H9 (cell line): ENCODE results near the gene RBFOX2. TPM values are rescaled to one million over a fixed set of nuclear protein-coding genes. Genes with fewer than 3 reads are reported as not detected.

Source experiments
- DNase-seq: peaks from one replicate; pipeline ENCODE4 v3.0.0-alpha.2; 2017
- H2AFZ ChIP-seq: one replicate; pipeline ENCODE4 v1.6.1; 2013; ENCODE audit warnings: mild to moderate bottlenecking, low read length, control low read depth, moderate library complexity
- H2AK5ac ChIP-seq: 2 replicates; pipeline ENCODE4 v1.6.1; 2013; ENCODE audit warnings: low read length, control low read depth, mixed read lengths; ENCODE audit not compliant: insufficient read length
- H2BK120ac ChIP-seq: one replicate; pipeline ENCODE4 v1.6.1; 2013; ENCODE audit warnings: low read depth, mild to moderate bottlenecking, low read length, control low read depth, inconsistent platforms; ENCODE audit not compliant: poor library complexity, severe bottlenecking
- H2BK12ac ChIP-seq: 2 replicates; pipeline ENCODE4 v1.6.1; 2013; ENCODE audit warnings: low read length, control low read depth, mixed read lengths, low read depth; ENCODE audit not compliant: insufficient read length
- H2BK15ac ChIP-seq: 2 replicates; pipeline ENCODE4 v1.6.1; 2013; ENCODE audit warnings: low read depth, low read length, control low read depth
- H2BK20ac ChIP-seq: one replicate; pipeline ENCODE4 v1.6.1; 2013; ENCODE audit warnings: low read depth, mild to moderate bottlenecking, low read length, control low read depth, inconsistent platforms; ENCODE audit not compliant: poor library complexity, severe bottlenecking
- H2BK5ac ChIP-seq: 2 replicates; pipeline ENCODE4 v1.6.1; 2013; ENCODE audit warnings: low read length, control low read depth, mixed read lengths; ENCODE audit not compliant: insufficient read length
- H3K14ac ChIP-seq: 2 replicates; pipeline ENCODE4 v1.6.1; 2013; ENCODE audit warnings: low read length, control low read depth; ENCODE audit not compliant: insufficient read depth
- H3K18ac ChIP-seq: 2 replicates; pipeline ENCODE4 v1.6.1; 2013; ENCODE audit warnings: low read depth, mild to moderate bottlenecking, mixed read lengths, low read length, control low read depth; ENCODE audit not compliant: insufficient read length
- H3K23ac ChIP-seq: 2 replicates; pipeline ENCODE4 v1.6.1; 2013; ENCODE audit warnings: low read length, control low read depth, mixed read lengths, low read depth; ENCODE audit not compliant: insufficient read length
- H3K23me2 ChIP-seq: 2 replicates; pipeline ENCODE4 v1.6.1; 2013; ENCODE audit warnings: low read depth, mild to moderate bottlenecking, mixed read lengths, low read length, control low read depth; ENCODE audit not compliant: insufficient read length, poor library complexity, severe bottlenecking
- H3K27ac ChIP-seq: 2 replicates; pipeline ENCODE4 v1.5.1; 2013; ENCODE audit warnings: low read length, control low read depth, mixed read lengths, low read depth; ENCODE audit not compliant: insufficient read length
- H3K27me3 ChIP-seq: 2 replicates; pipeline ENCODE4 v1.6.1; 2013; ENCODE audit warnings: low read length, control low read depth, inconsistent platforms; ENCODE audit not compliant: insufficient read depth
- H3K4ac ChIP-seq: 2 replicates; pipeline ENCODE4 v1.6.1; 2013; ENCODE audit warnings: low read depth, mild to moderate bottlenecking, control low read depth, inconsistent platforms, low read length, moderate library complexity
- H3K4me1 ChIP-seq: 2 replicates; pipeline ENCODE4 v1.6.1; 2013; ENCODE audit warnings: low read length, control low read depth, inconsistent platforms; ENCODE audit not compliant: insufficient read depth
- H3K4me2 ChIP-seq: 2 replicates; pipeline ENCODE4 v1.6.1; 2013; ENCODE audit warnings: low read length, control low read depth, mixed read lengths; ENCODE audit not compliant: insufficient read length, insufficient read depth
- H3K56ac ChIP-seq: 2 replicates; pipeline ENCODE4 v1.6.1; 2013; ENCODE audit warnings: low read depth, mild to moderate bottlenecking, mixed read lengths, low read length, control low read depth; ENCODE audit not compliant: insufficient read length
- H3K79me1 ChIP-seq: 2 replicates; pipeline ENCODE4 v1.6.1; 2013; ENCODE audit warnings: low read depth, mild to moderate bottlenecking, moderate library complexity, low read length, control low read depth, inconsistent platforms; ENCODE audit not compliant: insufficient read depth, poor library complexity, severe bottlenecking
- H3K79me2 ChIP-seq: 2 replicates; pipeline ENCODE4 v1.6.1; 2013; ENCODE audit warnings: low read length, control low read depth, inconsistent platforms; ENCODE audit not compliant: insufficient read depth
- H3K9ac ChIP-seq: 2 replicates; pipeline ENCODE4 v1.6.1; 2013; ENCODE audit warnings: low read length, control low read depth, mixed read lengths; ENCODE audit not compliant: insufficient read length; ENCODE audit errors: extremely low read depth
- H3K9me3 ChIP-seq: one replicate; pipeline ENCODE4 v1.6.1; 2013; ENCODE audit warnings: low read depth, low read length, inconsistent platforms; ENCODE audit not compliant: control insufficient read depth
- H3T11ph ChIP-seq: one replicate; pipeline ENCODE4 v1.6.1; 2013; ENCODE audit warnings: mild to moderate bottlenecking, low read length, control low read depth, inconsistent platforms
- H4K20me1 ChIP-seq: one replicate; pipeline ENCODE4 v1.6.1; 2013; ENCODE audit not compliant: control insufficient read depth, insufficient read length, insufficient read depth
- H4K5ac ChIP-seq: 2 replicates; pipeline ENCODE4 v1.6.1; 2013; ENCODE audit warnings: low read depth, mild to moderate bottlenecking, mixed read lengths, low read length, control low read depth; ENCODE audit not compliant: insufficient read length
- H4K8ac ChIP-seq: replicated peaks from 2 replicates; pipeline ENCODE4 v1.6.1; 2013; ENCODE audit warnings: low read length, control low read depth, mixed read lengths, low read depth; ENCODE audit not compliant: insufficient read length
- H4K91ac ChIP-seq: 2 replicates; pipeline ENCODE4 v1.6.1; 2013; ENCODE audit warnings: low read depth, mild to moderate bottlenecking, moderate library complexity, mixed read lengths, low read length, control low read depth; ENCODE audit not compliant: insufficient read length
- H3K27ac Mint-ChIP-seq, 3 experiments: 2 replicates in 2 of 3; 3 replicates in 1 of 3; pipeline ENCODE4 v1.8.0; 2020 to 2021; ENCODE audit warnings: mixed read lengths in 3 of 3, mild to moderate bottlenecking in 1 of 3, moderate library complexity in 1 of 3
- H3K27me3 Mint-ChIP-seq: 2 replicates; pipeline ENCODE4 v1.8.0; 2021; ENCODE audit warnings: low read depth, mild to moderate bottlenecking, moderate library complexity, mixed read lengths
- H3K36me3 Mint-ChIP-seq, 3 experiments: 2 replicates in 2 of 3; 3 replicates in 1 of 3; pipeline ENCODE4 v1.8.0; 2020 to 2021; ENCODE audit warnings: low read depth in 3 of 3, mixed read lengths in 3 of 3; ENCODE audit not compliant: insufficient read depth in 1 of 3
- H3K4me1 Mint-ChIP-seq, 2 experiments: 2 replicates each; pipeline ENCODE4 v1.8.0; 2020; ENCODE audit warnings: mixed read lengths in 2 of 2
- H3K4me3 Mint-ChIP-seq, 2 experiments: 2 replicates in 1 of 2; 3 replicates in 1 of 2; pipeline ENCODE4 v1.8.0; 2020 to 2021; ENCODE audit warnings: mild to moderate bottlenecking in 2 of 2, mixed read lengths in 2 of 2, moderate library complexity in 1 of 2
- H3K9me3 Mint-ChIP-seq, 2 experiments: 2 replicates in 1 of 2; 3 replicates in 1 of 2; pipeline ENCODE4 v1.8.0; 2020; ENCODE audit warnings: mild to moderate bottlenecking in 2 of 2, mixed read lengths in 2 of 2, moderate library complexity in 1 of 2
- WGBS: extraction: QIAGEN DNeasy Blood & Tissue Kit; methylation state at CpG from one replicate; pipeline ENCODE4 v1.1.7; 2013; ENCODE audit warnings: missing lambda C conversion rate, low lambda C conversion rate, mixed read lengths; ENCODE audit not compliant: insufficient read length; ENCODE audit errors: extremely low coverage; 5-methylcytosine and 5-hydroxymethylcytosine counted together
- total RNA-seq: library from RNA; stranded (reverse); gene quantifications from 2 replicates; pipeline ENCODE4 v1.2.1, GENCODE V29; 2021
- TF ChIP-seq, protein P1 (sequence below): fragments of 200-600 bp; sonication (generic); conservative IDR thresholded peaks from 3 replicates; pipeline ENCODE4 v1.8.0; 2021; ENCODE audit warnings: antibody characterized with exemption, mild to moderate bottlenecking

RBFOX2 gene
- total RNA-seq, 1 experiment from 2014 or later = 84.7 TPM

DNA sequence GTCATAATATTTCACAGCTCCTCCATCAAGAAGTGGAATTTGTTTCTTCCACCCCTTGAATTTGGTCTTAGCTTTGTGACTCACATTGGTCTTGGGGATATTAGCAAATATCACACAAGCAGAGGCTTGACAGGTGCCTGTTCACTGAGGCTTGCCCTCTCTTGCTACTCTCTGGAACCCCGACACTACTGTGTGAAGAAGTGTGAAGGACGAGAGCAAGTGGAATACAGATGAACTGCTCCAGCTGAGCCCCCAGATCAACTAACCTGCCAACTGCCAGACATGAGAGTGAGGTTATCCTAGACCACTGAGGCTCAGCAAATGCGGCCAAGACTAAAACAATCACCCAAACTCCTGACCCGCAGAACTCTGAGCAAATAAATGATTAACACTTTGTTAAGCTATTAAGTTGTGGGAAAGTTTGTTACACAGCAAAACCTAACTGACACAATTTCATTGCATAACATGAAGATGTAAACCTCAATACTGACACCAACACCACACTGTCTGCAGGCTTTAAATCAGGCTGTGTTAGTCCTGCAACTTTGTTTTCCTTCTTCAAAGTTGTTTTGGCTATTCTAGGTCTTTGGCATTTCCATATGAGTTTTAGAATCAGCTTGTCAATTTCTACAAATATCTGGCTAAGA lies 168.4 kb downstream of the RBFOX2 start:
- Histone ChIP-seq H3K79me2 (peaks cover 5% of the 10 kb centered on the region; the same call in 1 of the 2 replicates), H3K56ac (no peak overlapping the region), H2AFZ (no peak overlapping the region), H2BK120ac (no peak overlapping the region), H3K27ac (no peak overlapping the region), H3K9ac (no peak overlapping the region), H3T11ph (no peak overlapping the region), H3K4me2 (no peak overlapping the region), H2BK20ac (no peak overlapping the region), H3K9me3 (no peaks in the 10 kb centered on the region), H3K4ac (no peak overlapping the region), H4K5ac (no peak overlapping the region), H2BK5ac (no peak overlapping the region), H3K27me3 (no peaks in the 10 kb centered on the region), H3K23me2 (no peaks in the 10 kb centered on the region), H2AK5ac (no peak overlapping the region), H2BK15ac (no peak overlapping the region), H4K20me1 (peaks cover 2% of the 10 kb centered on the region), H3K18ac (no peak overlapping the region), H4K8ac (no peak overlapping the region), H3K23ac (no peak overlapping the region), H3K4me1 (peaks cover 4% of the 10 kb centered on the region), H3K14ac (no peak overlapping the region), H3K79me1 (peaks cover 6% of the 10 kb centered on the region), H4K91ac (no peak overlapping the region), H2BK12ac (no peak overlapping the region)
- H3K27me3 Mint-ChIP-seq = no peaks in the 10 kb centered on the region
- DNase-seq = no peak
- TF ChIP-seq, protein P1, sequence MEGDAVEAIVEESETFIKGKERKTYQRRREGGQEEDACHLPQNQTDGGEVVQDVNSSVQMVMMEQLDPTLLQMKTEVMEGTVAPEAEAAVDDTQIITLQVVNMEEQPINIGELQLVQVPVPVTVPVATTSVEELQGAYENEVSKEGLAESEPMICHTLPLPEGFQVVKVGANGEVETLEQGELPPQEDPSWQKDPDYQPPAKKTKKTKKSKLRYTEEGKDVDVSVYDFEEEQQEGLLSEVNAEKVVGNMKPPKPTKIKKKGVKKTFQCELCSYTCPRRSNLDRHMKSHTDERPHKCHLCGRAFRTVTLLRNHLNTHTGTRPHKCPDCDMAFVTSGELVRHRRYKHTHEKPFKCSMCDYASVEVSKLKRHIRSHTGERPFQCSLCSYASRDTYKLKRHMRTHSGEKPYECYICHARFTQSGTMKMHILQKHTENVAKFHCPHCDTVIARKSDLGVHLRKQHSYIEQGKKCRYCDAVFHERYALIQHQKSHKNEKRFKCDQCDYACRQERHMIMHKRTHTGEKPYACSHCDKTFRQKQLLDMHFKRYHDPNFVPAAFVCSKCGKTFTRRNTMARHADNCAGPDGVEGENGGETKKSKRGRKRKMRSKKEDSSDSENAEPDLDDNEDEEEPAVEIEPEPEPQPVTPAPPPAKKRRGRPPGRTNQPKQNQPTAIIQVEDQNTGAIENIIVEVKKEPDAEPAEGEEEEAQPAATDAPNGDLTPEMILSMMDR = no peak
- H3K9me3 Mint-ChIP-seq = no peaks in the 10 kb centered on the region
- no peaks in the 10 kb centered on the region for H3K36me3 Mint-ChIP-seq
- peak overlapping the region in 1 of 3 experiments; percentile 8; a peak in 3 of 7 replicates for H3K27ac Mint-ChIP-seq
- H3K4me1 Mint-ChIP-seq = peaks cover 36 to 37% of the 10 kb centered on the region in 2 experiments
- H3K4me3 Mint-ChIP-seq = no peak overlapping the region
- WGBS = no CpG with 5 or more reads among the region's 4 CpGs
